Heart left ventricle (tissue), 16 donors: Measurements from ENCODE around the gene FER1L5. TPM values are rescaled to one million over a fixed set of nuclear protein-coding genes. Genes with fewer than 3 reads are reported as not detected.

Experiments used
- ATAC-seq, 4 donors: fragments of 200-7000 bp; cut with Tn5 transposase; one replicate each; pipeline ENCODE4 v1.9.1; 2020 to 2022; ENCODE audit warnings: moderate library complexity in 4 of 4, mild to moderate bottlenecking in 3 of 4, moderate number of reproducible peaks in 1 of 4
- DNase-seq, 5 donors: peaks; one replicate each; pipeline ENCODE4 v3.0.0-alpha.2; 2020
- H3K27ac ChIP-seq, 12 donors: fragments of 200-600 bp; sonication (generic) in 4 of 12; one replicate each; pipeline versions ENCODE4 v1.5.0 to v1.8.0; 2016 to 2022; ENCODE audit warnings: mild to moderate bottlenecking in 2 of 12
- H3K27me3 ChIP-seq, 9 donors: fragments of 200-600 bp; sonication (generic) in 2 of 9; one replicate each; pipeline versions ENCODE4 v1.5.1 to v1.8.0; 2016 to 2022; ENCODE audit warnings: mild to moderate bottlenecking in 3 of 9
- H3K36me3 ChIP-seq, 9 donors: fragments of 200-600 bp; sonication (generic) in 2 of 9; one replicate each; pipeline versions ENCODE4 v1.5.0 to v1.8.0; 2018 to 2022; ENCODE audit warnings: mild to moderate bottlenecking in 2 of 9
- H3K4me1 ChIP-seq, 12 donors: fragments of 200-600 bp; sonication (generic) in 4 of 12; one replicate each; pipeline versions ENCODE4 v1.5.0 to v1.8.0; 2016 to 2022; ENCODE audit warnings: mild to moderate bottlenecking in 3 of 12
- H3K4me3 ChIP-seq, 12 donors: fragments of 200-600 bp; sonication (generic) in 4 of 12; one replicate each; pipeline versions ENCODE4 v1.5.0 to v1.8.0; 2017 to 2022; ENCODE audit warnings: mild to moderate bottlenecking in 9 of 12, moderate library complexity in 4 of 12
- H3K9me3 ChIP-seq, 12 donors: fragments of 200-600 bp; sonication (generic) in 4 of 12; one replicate each; pipeline versions ENCODE4 v1.5.0 to v1.8.0; 2016 to 2022; ENCODE audit warnings: mild to moderate bottlenecking in 1 of 12
- POLR2A ChIP-seq, 2 donors: fragments of 450-650 bp; IDR thresholded peaks; one replicate each; pipeline ENCODE4 v1.6.1; 2017; ENCODE audit warnings: antibody characterized with exemption in 2 of 2, mild to moderate bottlenecking in 2 of 2, moderate library complexity in 2 of 2
- WGBS, 4 donors: extraction: QIAGEN DNeasy Blood & Tissue Kit in 2 of 4; methylation state at CpG; one replicate each; pipeline versions ENCODE4 v1.1.5 to v1.1.7; 2013 to 2018; 5-methylcytosine and 5-hydroxymethylcytosine counted together
- intact Hi-C, 10 donors: fragments of 100-400 bp; cut with DNase I; formaldehyde crosslinking; loops; one replicate each; pipeline versions ENCODE4 v1.11.1 to v1.14.2; 2022
- long read RNA-seq, 3 donors: library from polyadenylated mRNA; unstranded; transcript quantifications; one replicate each; pipeline ENCODE4 v2.0.0, GENCODE V29; 2020 to 2021
- polyA plus RNA-seq, 2 donors: library from polyadenylated mRNA; stranded (reverse); fragments of 200-250 nt; gene quantifications; one replicate each; pipeline ENCODE4 v1.2.3, GENCODE V29; 2013
- total RNA-seq, 9 donors: library from RNA; depleted of rRNA in 2 of 9; stranded (reverse); fragments of >200 nt in 2 of 9; fragmentation: NEBNext Ultra II Directional in 3 of 9; extraction: Animal tissue kit (Norgen Biotek cat#: 25700) in 3 of 9; gene quantifications; one replicate each; pipeline versions ENCODE4 v1.1.0 to v1.2.4, GENCODE V29; 2016 to 2023
- TF ChIP-seq, protein P1 (sequence below), 12 donors: fragments of 200-600 bp; sonication (generic) in 4 of 12; IDR thresholded peaks; one replicate each; pipeline versions ENCODE4 v1.5.0 to v1.8.0; 2018 to 2022; ENCODE audit warnings: antibody characterized with exemption in 12 of 12, mild to moderate bottlenecking in 5 of 12
- donor health status: ischemic (EF 13 %, LVEDD 7.1; RV severe dilation, severe dysfunction).
- donor health status: healthy with polysubstance abuse.
- donor health status: DM: no; HTN: yes; CAD: no.
- donor health status: DM: no; HTN: no; CAD: no.
- donor health status: ischemic (EF 25% LVEDD 6.9; RV normal size, moderate dysfunction).
- donor health status: ischemic (EF 25% LVEDD 5.7; RV mildly dilated, moderate dysfunction).
- donor health status: healthy.
- donor health status: DM: yes; HTN: yes; CAD: no.
- donor health status: ischemic (EF 35%, LVEDD 5.7; RV mildly dilated, moderate dysfunction).
- donor health status: nonischemic (EF 11% LVEDD 7.7; RV severe dilation, severe dysfunction).
- donor health status: DM: yes; HTN: yes; CAD: no.
- donor health status: PGD.
- donor health status: ischemic (EF 29% LVEDD 5.4; RV normal size, mild dysfunction).
- donor health status: nonischemic (EF 23%, LVEDD 6.1; RV moderate dilation, normal function).

The FER1L5 gene
- under 1 TPM in 2 of 9 donors, not detected in 7; 0.02 to 0.15 TPM for total RNA-seq
- under 1 TPM; 0.01 to 0.11 TPM for polyA plus RNA-seq
- long read RNA-seq, donor 1, partial matches to known transcripts: 0 of 1 reads
- long read RNA-seq, donor 1, other reads (novel, unspliced or antisense): 1 of 1 reads
- long read RNA-seq, donor 2: 0 reads
- long read RNA-seq, donor 3: 0 reads

DNA sequence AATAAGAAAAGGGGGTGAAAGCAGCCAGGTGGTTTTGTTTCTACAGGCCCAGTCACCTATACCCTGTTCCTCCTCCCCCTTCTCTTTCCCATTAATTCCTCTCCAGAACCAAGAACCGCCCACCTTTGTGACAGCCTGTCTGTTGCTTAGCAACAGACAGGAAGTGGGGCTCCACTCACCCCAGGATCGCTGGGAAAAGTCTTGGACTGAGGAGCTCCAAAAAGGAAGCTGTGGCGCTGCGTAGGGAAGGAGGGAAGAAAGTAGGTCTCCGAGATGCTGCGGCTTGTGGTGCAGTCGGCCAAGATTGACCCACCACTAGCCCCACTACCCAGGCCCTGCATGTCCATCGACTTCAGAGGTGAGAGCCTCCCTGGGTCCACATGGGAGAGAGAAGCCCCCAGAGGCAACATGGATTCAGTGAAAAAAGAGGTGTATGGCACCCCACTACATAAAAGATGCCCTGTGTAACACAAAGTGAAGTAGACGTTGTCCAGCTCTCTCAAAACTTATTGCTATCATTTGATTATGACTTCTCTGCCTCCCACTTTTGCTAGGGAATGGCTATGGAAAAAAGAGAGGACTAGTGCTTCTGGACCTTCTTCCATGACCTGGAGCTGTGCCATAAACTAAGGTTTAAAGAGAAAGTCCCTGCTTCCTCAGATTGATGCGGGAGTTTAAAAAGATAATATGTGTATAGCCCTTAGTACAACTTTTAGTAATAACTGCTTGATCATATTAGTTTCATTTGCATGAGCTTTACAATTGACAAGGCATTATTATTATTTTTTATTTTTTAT lies at the start of gene FER1L5:
Gene FER1L5 (plus strand): TSS at position 201 of the 797 bp plus-strand sequence. CDS start 73 bp downstream, at position 274.
- no peaks in the 10 kb centered on the region for H3K36me3 ChIP-seq
- H3K4me3 ChIP-seq: peak within 1 kb of the TSS in 8 of 12 donors; percentile 31 to 53 (median 40)
- H3K4me1 ChIP-seq: peaks cover 0 to 10% (median 2%) of the 10 kb centered on the region in 12 donors
- intact Hi-C loops: loop anchor here in 3 of 10 donors (10.0 kb wide), 1 partner anchor 92 kb away; no protein-coding TSS in a partner anchor
- TF ChIP-seq, protein P1, sequence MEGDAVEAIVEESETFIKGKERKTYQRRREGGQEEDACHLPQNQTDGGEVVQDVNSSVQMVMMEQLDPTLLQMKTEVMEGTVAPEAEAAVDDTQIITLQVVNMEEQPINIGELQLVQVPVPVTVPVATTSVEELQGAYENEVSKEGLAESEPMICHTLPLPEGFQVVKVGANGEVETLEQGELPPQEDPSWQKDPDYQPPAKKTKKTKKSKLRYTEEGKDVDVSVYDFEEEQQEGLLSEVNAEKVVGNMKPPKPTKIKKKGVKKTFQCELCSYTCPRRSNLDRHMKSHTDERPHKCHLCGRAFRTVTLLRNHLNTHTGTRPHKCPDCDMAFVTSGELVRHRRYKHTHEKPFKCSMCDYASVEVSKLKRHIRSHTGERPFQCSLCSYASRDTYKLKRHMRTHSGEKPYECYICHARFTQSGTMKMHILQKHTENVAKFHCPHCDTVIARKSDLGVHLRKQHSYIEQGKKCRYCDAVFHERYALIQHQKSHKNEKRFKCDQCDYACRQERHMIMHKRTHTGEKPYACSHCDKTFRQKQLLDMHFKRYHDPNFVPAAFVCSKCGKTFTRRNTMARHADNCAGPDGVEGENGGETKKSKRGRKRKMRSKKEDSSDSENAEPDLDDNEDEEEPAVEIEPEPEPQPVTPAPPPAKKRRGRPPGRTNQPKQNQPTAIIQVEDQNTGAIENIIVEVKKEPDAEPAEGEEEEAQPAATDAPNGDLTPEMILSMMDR (IDR thresholded peaks at IDR 0.05): no peak
- TF ChIP-seq POLR2A (IDR thresholded peaks at IDR 0.05): no peak
- H3K9me3 ChIP-seq: no peaks in the 10 kb centered on the region
- DNase-seq: peak in 4 of 5 donors; percentile 32 to 44 (median 40)
- ATAC-seq: no peak
- H3K27me3 ChIP-seq: no peaks in the 10 kb centered on the region
- 29 to 42% (median 41%) methylated on average over 10 of the region's 10 CpGs for WGBS, 4 donors
- peak within 1 kb of the TSS in 6 of 12 donors; percentile 34 to 60 (median 48) for H3K27ac ChIP-seq

GRCh38 chr2:96594282-96594681 lies 48.3 kb upstream of the FER1L5 start:
- intact Hi-C loops: no loop called here
- WGBS, 4 donors: 75 to 92% (median 89%) methylated on average over 3 of the region's 3 CpGs
- H3K4me3 ChIP-seq: no peak overlapping the region
- peaks cover 0 to 18% (median 6%) of the 10 kb centered on the region in 12 donors for H3K4me1 ChIP-seq
- no peaks in the 10 kb centered on the region for H3K27me3 ChIP-seq
- no peaks in the 10 kb centered on the region for H3K9me3 ChIP-seq
- DNase-seq (no peak), ATAC-seq (no peak)
- TF ChIP-seq, protein P1 (IDR thresholded peaks at IDR 0.05): no peak
- no peak for TF ChIP-seq POLR2A (IDR thresholded peaks at IDR 0.05)
- peak overlapping the region in 1 of 12 donors; percentile 57 for H3K27ac ChIP-seq
- H3K36me3 ChIP-seq: peaks cover 0 to 79% (median 72%) of the 10 kb centered on the region in 9 donors

GRCh38 chr2:96594691-96595152 lies 47.8 kb upstream of the FER1L5 start:
- H3K27ac ChIP-seq: peak overlapping the region in 1 of 12 donors; percentile 57

More at GRCh38 chr2:96594691-96595152, 47.8 kb upstream of the FER1L5 start:
- Histone ChIP-seq H3K36me3 (peaks cover 0 to 84% (median 76%) of the 10 kb centered on the region in 9 donors), H3K4me3 (no peak overlapping the region), H3K4me1 (peaks cover 0 to 18% (median 7%) of the 10 kb centered on the region in 12 donors), H3K27me3 (no peaks in the 10 kb centered on the region), H3K9me3 (no peaks in the 10 kb centered on the region)
- TF ChIP-seq POLR2A (IDR thresholded peaks at IDR 0.05): no peak
- TF ChIP-seq, protein P1 (IDR thresholded peaks at IDR 0.05): no peak
- 89 to 98% (median 92%) methylated on average over 5 of the region's 5 CpGs for WGBS, 4 donors
- ATAC-seq (no peak), DNase-seq (no peak)
- intact Hi-C loops: no loop called here
